PC-3 (cell line): ENCODE measurements around the gene ENOPH1. TPM values are rescaled to one million over a fixed set of nuclear protein-coding genes. Genes with fewer than 3 reads are reported as not detected.
A peak's percentile ranks its signal among the peaks of the same experiment; 100 is the strongest.
"Not testable (repeated sequence)": the region's sequence is repeated elsewhere in the genome, so short reads cannot be mapped to it uniquely, and the experiment has no call there.

ENCODE experiments used
- ATAC-seq: fragments of 200-7000 bp; cut with Tn5 transposase; 2 replicates; pipeline ENCODE4 v1.9.1; 2020; ENCODE audit warnings: mild to moderate bottlenecking, moderate library complexity
- BruUV-seq: library from RNA; stranded (reverse); fragments of 400-500 nt; replicated peaks from 2 replicates; lab custom pipeline; 2021; lab: Mats Ljungman, UMichigan
- CTCF ChIA-PET: fragments of 300-600 bp; sonication (Branson Sonifier 250); formaldehyde crosslinking; loops from one replicate; lab custom pipeline; 2022; ENCODE audit warnings: antibody characterized with exemption; lab: Charles Lee
- POLR2A ChIA-PET: fragments of 300-600 bp; sonication (Branson Sonifier 250); formaldehyde crosslinking; loops from one replicate; lab custom pipeline; 2022; ENCODE audit warnings: antibody characterized with exemption; ENCODE audit not compliant: unreplicated experiment; lab: Charles Lee
- DNase-seq: peaks from one replicate; pipeline ENCODE4 v3.0.0-alpha.2; 2015
- H2AFZ ChIP-seq: fragments of 300-600 bp; sonication (generic); 2 replicates; pipeline ENCODE4 v1.6.0; 2016; ENCODE audit warnings: antibody characterized with exemption, low read length
- H3F3A ChIP-seq: fragments of 300-600 bp; sonication (generic); one replicate; pipeline ENCODE4 v1.6.0; 2017; ENCODE audit warnings: antibody characterized with exemption, low read length, control low read depth, mild to moderate bottlenecking; ENCODE audit not compliant: unreplicated experiment
- H3K27ac ChIP-seq: fragments of 300-600 bp; sonication (generic); 2 replicates; pipeline ENCODE4 v1.5.1; 2016; ENCODE audit warnings: mild to moderate bottlenecking, low read length
- H3K27me3 ChIP-seq: fragments of 300-600 bp; sonication (generic); 2 replicates; pipeline ENCODE4 v1.6.1; 2016; ENCODE audit warnings: low read length, mixed read lengths
- H3K36me3 ChIP-seq: fragments of 300-600 bp; sonication (generic); 2 replicates; pipeline ENCODE4 v1.6.1; 2016; ENCODE audit warnings: low read depth, mixed run types, low read length, mixed read lengths
- H3K4me1 ChIP-seq: fragments of 300-600 bp; sonication (generic); 2 replicates; pipeline ENCODE4 v1.5.1; 2016; ENCODE audit warnings: low read length; ENCODE audit not compliant: insufficient read depth
- H3K4me2 ChIP-seq: fragments of 300-600 bp; sonication (generic); 2 replicates; pipeline ENCODE4 v1.6.0; 2016; ENCODE audit warnings: low read length
- H3K4me3 ChIP-seq: fragments of 300-600 bp; sonication (generic); 2 replicates; pipeline ENCODE4 v1.5.1; 2016; ENCODE audit warnings: mild to moderate bottlenecking, low read length, mixed read lengths
- H3K79me2 ChIP-seq: fragments of 300-600 bp; sonication (generic); 2 replicates; pipeline ENCODE4 v1.6.1; 2017; ENCODE audit warnings: low read length, mixed read lengths
- H3K9ac ChIP-seq: fragments of 300-600 bp; sonication (generic); 2 replicates; pipeline ENCODE4 v1.6.0; 2016; ENCODE audit warnings: mild to moderate bottlenecking, low read length
- H3K9me2 ChIP-seq: fragments of 300-600 bp; sonication (generic); replicated peaks from 2 replicates; pipeline ENCODE4 v1.6.1; 2016; ENCODE audit warnings: mixed run types, low read length, mixed read lengths
- H3K9me3 ChIP-seq: fragments of 300-600 bp; sonication (generic); 2 replicates; pipeline ENCODE4 v1.6.1; 2016; ENCODE audit warnings: low read length, mixed read lengths
- H4K20me1 ChIP-seq: fragments of 300-600 bp; sonication (generic); 2 replicates; pipeline ENCODE4 v1.6.1; 2016; ENCODE audit warnings: low read length, mixed read lengths
- EZH2 ChIP-seq: fragments of 300-600 bp; sonication (generic); IDR thresholded peaks from one replicate; pipeline ENCODE4 v1.6.1; 2017; ENCODE audit warnings: antibody characterized with exemption, mild to moderate bottlenecking, low read length; ENCODE audit not compliant: unreplicated experiment
- EZH2phosphoT487 ChIP-seq: fragments of 300-600 bp; sonication (generic); IDR thresholded peaks from 2 replicates; pipeline ENCODE4 v1.6.1; 2018; ENCODE audit warnings: mild to moderate bottlenecking, antibody characterized with exemption, low read length, borderline replicate concordance
- intact Hi-C: fragments of 100-400 bp; cut with micrococcal nuclease; formaldehyde crosslinking; loops from 2 replicates; pipeline ENCODE4 v1.9.0; 2023
- total RNA-seq: library from RNA; depleted of rRNA; stranded (reverse); fragments of >200 nt; gene quantifications from 2 replicates; pipeline ENCODE4 v1.2.3, GENCODE V29; 2014
- TF ChIP-seq, protein P1 (sequence below): fragments of 300-600 bp; sonication (generic); conservative IDR thresholded peaks from 2 replicates; pipeline ENCODE4 v1.5.1; 2017; ENCODE audit warnings: antibody characterized with exemption, low read depth, mild to moderate bottlenecking, low read length

The ENOPH1 gene
- total RNA-seq, 1 experiment from 2014 or later: 37.5 TPM

DNA sequence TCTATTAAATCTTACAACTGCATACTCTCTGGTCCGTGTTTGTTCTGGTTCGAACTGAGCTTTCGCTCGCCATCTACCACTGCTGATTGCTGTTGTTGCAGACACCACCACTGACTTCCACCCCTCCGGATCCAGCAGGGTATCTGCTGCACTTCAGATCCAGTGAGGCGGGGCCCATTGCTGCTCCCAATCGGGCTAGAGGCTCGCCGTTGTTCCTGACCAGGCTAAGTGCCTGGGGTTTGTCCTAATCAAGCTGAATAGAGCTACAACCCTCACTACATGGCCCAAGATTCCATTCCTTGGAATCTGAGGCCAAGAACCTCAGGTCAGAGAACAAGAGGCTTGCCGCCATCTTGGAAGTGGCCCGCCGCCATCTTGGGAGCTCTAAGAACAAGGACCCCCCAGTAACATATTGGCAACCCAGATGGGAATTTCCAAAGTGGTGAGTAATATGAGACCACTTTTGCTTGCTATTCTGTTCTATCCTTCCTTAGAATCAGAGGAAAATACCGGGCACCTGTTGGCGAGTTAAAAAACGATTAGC lies 43.3 kb downstream of the ENOPH1 start:
- no peak overlapping the region for H3K4me2 ChIP-seq
- no peaks in the 10 kb centered on the region for H3K36me3 ChIP-seq
- intact Hi-C loops: no loop called here
- no peak overlapping the region for H2AFZ ChIP-seq
- H3K9me3 ChIP-seq: no peaks in the 10 kb centered on the region
- no peak for DNase-seq
- H3F3A ChIP-seq: no peaks in the 10 kb centered on the region
- H3K4me1 ChIP-seq: no peaks in the 10 kb centered on the region
- H3K27ac ChIP-seq: no peak overlapping the region
- TF ChIP-seq EZH2phosphoT487 (no peak), EZH2 (no peak)
- TF ChIP-seq, protein P1, sequence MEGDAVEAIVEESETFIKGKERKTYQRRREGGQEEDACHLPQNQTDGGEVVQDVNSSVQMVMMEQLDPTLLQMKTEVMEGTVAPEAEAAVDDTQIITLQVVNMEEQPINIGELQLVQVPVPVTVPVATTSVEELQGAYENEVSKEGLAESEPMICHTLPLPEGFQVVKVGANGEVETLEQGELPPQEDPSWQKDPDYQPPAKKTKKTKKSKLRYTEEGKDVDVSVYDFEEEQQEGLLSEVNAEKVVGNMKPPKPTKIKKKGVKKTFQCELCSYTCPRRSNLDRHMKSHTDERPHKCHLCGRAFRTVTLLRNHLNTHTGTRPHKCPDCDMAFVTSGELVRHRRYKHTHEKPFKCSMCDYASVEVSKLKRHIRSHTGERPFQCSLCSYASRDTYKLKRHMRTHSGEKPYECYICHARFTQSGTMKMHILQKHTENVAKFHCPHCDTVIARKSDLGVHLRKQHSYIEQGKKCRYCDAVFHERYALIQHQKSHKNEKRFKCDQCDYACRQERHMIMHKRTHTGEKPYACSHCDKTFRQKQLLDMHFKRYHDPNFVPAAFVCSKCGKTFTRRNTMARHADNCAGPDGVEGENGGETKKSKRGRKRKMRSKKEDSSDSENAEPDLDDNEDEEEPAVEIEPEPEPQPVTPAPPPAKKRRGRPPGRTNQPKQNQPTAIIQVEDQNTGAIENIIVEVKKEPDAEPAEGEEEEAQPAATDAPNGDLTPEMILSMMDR: no peak
- no peaks in the 10 kb centered on the region for H3K79me2 ChIP-seq
- ChIA-PET POLR2A (no interaction called here), CTCF (no interaction called here)
- no peaks in the 10 kb centered on the region for H3K27me3 ChIP-seq
- ATAC-seq: no peak
- H4K20me1 ChIP-seq: no peaks in the 10 kb centered on the region
- no peaks in the 10 kb centered on the region for H3K9me2 ChIP-seq
- BruUV-seq: no TSS peak
- H3K9ac ChIP-seq: no peak overlapping the region
- no peak overlapping the region for H3K4me3 ChIP-seq

DNA sequence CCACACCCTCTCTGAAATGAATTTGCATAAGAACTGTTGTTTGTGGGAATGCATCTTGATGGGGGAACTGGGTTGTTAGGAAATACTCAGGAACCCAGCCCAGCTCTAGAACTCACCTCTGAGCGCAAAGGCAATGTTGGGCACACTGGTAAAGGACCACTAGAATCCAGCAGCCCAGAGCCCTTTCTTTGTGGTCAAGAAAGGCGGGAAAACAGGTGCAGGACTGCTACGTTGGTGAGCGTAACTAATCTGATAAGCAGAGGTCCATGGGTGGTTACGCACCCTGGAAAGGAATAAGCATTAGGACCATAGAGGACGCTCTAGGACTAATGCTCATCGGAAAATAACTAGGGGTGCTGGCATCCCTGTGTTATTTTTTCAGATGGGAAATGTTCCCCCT lies 45.5 kb downstream of the ENOPH1 start:
- H3K36me3 ChIP-seq, H3K9ac ChIP-seq, POLR2A ChIA-PET, H3K79me2 ChIP-seq, H3K4me3 ChIP-seq, H2AFZ ChIP-seq, BruUV-seq, H3K27ac ChIP-seq, H3K9me2 ChIP-seq, CTCF ChIA-PET, H3K9me3 ChIP-seq, H3K27me3 ChIP-seq, ATAC-seq, H3F3A ChIP-seq, H3K4me1 ChIP-seq, H4K20me1 ChIP-seq, DNase-seq, H3K4me2 ChIP-seq, intact Hi-C loops: not testable (repeated sequence)

DNA sequence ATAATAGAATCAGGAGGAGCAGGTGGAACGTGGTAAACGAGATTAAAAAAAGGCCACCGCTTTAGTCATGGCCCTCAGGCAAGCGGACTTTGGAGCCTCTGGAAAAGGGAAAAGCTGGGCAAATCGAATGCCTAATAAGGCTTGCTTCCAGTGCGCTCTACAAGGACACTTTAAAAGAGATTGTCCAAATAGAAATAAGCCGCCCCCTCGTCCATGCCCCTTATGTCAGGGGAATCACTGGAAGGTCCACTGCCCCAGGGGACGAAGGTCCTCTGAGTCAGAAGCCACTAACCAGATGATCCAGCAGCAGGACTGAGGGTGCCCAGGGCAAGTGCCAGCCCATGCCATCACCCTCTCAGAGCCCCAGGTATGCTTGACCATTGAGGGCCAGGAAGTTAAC lies 47.1 kb downstream of the ENOPH1 start:
- H3F3A ChIP-seq, H3K9me2 ChIP-seq, intact Hi-C loops, H2AFZ ChIP-seq, H3K4me3 ChIP-seq, H3K36me3 ChIP-seq, H3K27me3 ChIP-seq, H3K9me3 ChIP-seq, H3K27ac ChIP-seq, H3K9ac ChIP-seq, H4K20me1 ChIP-seq, BruUV-seq, CTCF ChIA-PET, ATAC-seq, H3K79me2 ChIP-seq, H3K4me2 ChIP-seq, H3K4me1 ChIP-seq, POLR2A ChIA-PET: not testable (repeated sequence)
- peak; percentile 28 for DNase-seq

DNA sequence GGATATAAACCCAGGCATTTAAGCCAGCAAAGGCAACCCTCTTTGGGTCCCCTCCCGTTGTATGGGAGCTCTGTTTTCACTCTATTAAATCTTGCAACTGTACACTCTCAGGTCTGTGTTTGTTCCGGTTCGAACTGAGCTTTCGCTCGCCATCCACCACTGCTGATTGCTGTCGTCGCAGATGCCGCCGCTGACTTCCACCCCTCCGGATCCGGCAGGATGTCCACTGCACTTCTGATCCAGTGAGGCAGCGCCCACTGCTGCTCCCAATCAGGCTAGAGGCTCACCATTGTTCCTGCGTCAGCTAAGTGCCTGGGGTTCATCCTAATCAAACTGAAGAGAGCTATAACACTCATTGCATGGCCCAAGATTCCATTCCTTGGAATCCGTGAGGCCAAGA lies 49.2 kb downstream of the ENOPH1 start:
- Histone ChIP-seq H3K27me3 (no peaks in the 10 kb centered on the region), H3K4me1 (no peaks in the 10 kb centered on the region), H3K9ac (no peak overlapping the region), H3K27ac (no peak overlapping the region), H4K20me1 (no peaks in the 10 kb centered on the region), H3K4me2 (no peak overlapping the region), H3K36me3 (no peaks in the 10 kb centered on the region), H3F3A (no peaks in the 10 kb centered on the region), H3K9me2 (no peaks in the 10 kb centered on the region), H3K79me2 (no peaks in the 10 kb centered on the region), H3K9me3 (no peaks in the 10 kb centered on the region), H2AFZ (no peak overlapping the region), H3K4me3 (no peak overlapping the region)
- TF ChIP-seq, protein P1: no peak
- TF ChIP-seq EZH2phosphoT487: no peak
- no peak for TF ChIP-seq EZH2
- ChIA-PET POLR2A (no interaction called here), CTCF (no interaction called here)
- no peak for ATAC-seq
- intact Hi-C loops: no loop called here
- no TSS peak for BruUV-seq
- no peak for DNase-seq
